HG03039 (cell line): Measurements from ENCODE around the gene NME2.
"Not testable (repeated sequence)": the region's sequence is repeated elsewhere in the genome, so short reads cannot be mapped to it uniquely, and the experiment has no call there.

Experiments used
- ATAC-seq: cut with Tn5 transposase; IDR thresholded peaks from one replicate; pipeline ENCODE4 v1.9.1; 2021; ENCODE audit warnings: mild to moderate bottlenecking, moderate library complexity; ENCODE audit not compliant: unreplicated experiment

Gene NME2

DNA sequence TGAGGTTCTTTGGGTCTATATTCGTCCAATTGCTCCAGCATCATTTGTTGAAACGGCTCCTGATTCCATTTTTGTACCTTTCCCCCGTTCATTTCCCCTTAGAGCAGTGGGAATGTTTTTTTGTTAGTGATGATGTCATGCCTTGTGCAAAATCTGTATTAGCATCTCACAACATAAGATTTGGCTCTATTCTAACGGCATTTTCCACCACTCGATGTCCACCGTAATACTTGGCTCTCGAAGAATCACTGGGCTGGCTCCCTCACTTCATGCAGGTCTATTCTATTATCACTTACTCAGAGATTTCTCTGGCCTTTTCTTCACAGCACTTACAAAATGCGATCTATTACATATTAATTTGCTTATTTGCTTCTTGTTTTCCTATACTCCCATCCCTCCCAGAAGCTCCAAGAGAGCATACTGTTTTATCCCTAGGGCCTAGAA, 13.4 kb upstream of the NME2 start:
- no peak for ATAC-seq

DNA sequence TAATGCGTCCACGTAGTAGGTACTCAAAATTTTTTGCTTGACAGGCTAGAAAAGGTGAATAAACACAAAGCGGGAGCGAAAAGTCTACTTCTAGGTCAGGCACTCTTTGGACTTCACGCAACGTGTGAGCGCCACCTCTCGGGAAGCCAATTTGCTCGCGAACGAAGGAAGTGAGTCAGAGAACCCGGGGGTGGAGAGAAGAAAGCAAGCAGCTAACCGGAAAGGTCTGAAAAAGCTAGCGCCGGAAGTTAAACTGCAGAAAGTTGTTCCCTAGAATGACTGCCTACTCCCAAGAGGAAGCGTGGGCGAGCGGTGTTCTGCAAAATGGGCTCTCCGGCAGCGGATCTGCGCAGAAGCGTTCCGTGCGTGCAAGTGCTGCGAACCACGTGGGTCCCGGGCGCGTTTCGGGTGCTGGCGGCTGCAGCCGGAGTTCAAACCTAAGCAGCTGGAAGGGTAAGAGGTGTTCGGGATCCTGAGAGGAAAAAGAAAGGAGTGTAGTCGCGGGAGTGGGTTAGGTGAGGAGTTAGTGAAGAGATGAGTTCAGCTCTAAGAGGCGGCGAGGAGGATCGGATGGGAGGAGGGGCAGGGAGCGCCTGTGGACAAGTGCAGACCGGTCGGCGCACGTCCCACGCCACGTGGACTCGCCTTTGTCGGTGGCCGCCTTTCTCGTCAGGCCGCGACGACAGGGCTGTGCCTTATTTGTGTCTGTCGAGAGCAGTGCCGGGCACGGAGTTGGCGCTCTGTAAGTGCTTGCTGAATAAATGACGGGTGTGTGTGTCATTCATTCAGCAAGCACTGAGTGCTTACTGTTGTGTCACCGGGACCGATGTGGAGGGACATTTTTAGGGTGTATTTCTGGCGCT, 12.8 kb upstream of the NME2 start, which contains the start of gene NME1:
Gene NME1, plus strand, starts transcription at position 350 of the 863 bp plus-strand sequence. CDS start 2,096 bp downstream, outside the sequence.
- ATAC-seq = peak; percentile 88

DNA sequence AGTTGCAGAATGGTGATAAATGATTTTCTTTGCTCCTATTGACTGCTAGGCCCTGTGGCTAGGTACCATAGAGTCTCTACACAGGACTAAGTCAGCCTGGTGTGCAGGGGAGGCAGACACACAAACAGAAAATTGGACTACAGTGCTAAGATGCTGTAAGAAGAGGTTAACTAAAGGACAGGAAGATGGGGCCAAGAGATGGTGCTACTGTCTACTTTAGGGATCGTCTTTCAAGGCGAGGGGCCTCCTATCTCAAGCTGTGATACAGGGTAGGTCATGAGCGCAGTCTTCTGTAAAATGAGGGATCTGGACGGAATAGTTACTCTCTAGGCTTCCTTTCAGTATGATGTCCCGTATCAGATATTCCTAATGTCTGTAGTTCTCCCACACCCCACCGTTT, 12.0 kb upstream of the NME2 start:
- no peak for ATAC-seq

DNA sequence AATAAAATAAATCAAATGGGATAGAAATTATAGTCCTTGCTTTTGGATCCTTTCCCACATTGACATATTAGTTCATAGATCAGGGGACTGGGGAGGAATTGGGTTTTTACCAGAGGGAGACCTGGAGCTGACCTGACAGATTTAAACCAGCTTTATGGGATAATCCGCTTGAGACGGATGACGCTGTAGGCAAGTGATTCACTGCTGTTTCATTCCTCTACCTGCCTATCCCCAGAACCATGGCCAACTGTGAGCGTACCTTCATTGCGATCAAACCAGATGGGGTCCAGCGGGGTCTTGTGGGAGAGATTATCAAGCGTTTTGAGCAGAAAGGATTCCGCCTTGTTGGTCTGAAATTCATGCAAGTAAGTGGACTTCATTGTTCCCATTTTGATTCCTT, 10.8 kb upstream of the NME2 start:
- no peak for ATAC-seq

DNA sequence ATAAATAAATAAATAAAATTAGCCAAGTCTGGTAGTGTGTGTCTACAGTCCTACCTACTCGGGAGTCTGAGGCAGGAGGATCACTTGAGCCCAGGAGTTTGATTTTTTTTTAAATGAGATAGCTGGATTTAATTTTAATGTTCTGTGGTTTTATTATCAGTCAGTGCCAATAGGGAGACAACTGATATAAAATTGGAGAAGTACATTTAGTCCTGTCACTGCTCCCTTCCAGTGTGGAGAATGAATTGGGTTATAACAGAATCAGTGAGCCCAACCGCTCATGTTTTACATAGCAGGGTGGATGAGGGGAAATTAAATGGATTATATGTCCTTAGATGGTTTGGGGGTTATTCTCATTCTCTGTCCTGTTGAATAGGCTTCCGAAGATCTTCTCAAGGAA, 6.6 kb upstream of the NME2 start:
- ATAC-seq = no peak

DNA sequence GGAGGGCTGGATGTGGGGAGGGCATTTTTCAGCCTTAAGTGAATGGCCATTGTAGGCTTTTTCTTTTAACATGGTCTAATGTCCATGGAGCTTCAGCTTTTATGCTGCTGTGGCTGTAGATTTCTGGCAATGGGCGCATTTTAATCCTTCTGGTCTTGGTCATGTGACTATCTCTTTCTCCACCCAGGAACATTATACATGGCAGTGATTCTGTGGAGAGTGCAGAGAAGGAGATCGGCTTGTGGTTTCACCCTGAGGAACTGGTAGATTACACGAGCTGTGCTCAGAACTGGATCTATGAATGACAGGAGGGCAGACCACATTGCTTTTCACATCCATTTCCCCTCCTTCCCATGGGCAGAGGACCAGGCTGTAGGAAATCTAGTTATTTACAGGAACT, 4.7 kb upstream of the NME2 start:
- ATAC-seq = no peak

DNA sequence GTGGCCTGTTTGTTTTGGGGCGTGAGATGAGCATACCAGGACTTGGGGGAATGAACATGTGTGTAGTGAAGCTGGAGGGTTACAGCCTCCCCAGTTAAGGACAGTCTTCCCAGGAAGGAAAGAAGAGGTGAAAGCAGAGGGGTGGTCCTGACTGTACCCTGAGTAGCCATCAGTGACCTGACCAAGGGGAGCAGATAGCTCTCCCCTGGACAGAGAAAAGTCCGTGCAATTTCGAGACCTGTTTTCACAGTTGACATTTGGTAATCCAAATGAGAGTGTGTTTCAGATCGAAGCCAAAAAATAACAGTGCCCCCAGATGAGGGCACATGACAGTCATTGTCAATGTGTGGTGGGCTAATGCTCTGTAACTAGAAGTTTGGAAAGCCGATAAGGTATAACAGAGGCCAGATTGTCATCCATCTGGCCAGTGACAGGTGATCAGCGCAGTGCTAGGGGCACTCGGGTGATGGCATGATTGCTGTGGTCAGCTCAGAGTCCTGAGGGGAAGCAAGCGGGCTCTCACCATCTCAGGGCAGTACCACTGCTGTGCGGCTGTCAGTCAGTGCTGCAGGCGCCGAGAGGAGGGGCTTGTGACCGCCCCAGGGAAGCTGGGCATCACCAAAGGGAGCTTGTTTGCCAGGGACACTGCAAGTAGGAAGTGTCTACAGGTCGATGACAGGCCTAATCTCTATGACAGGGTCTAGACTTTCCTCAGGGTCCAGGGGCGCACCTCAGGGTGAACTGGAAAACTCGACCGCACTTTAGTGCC, 1.1 kb upstream of the NME2 start:
- no peak for ATAC-seq

DNA sequence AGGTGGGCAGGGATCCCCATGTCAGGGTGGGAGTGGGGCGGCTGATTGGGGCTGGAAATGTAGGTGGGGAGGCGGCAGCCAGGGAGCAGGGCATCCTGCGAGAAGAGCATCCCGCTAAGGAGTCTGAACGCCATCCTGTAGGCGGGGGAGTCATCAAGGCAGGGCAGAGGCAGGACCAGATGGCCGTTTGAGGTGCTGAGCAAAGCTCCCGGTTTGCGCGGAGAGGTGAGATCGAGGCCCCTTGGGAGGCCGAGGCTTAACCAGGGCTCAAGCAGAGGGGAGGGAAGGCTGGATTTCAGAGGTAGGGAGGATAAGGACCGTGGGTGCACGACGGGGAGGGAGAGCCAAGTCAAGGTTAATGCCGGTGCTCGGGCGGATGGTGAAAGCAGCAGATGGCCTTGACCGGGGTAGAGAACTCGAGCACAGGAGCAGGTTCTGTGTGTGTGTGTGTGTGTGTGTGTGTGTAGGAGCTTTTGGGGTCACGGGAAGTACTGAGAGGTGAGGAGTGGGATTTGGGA, 472 bp upstream of the NME2 start:
- peak; percentile 3 for ATAC-seq

DNA sequence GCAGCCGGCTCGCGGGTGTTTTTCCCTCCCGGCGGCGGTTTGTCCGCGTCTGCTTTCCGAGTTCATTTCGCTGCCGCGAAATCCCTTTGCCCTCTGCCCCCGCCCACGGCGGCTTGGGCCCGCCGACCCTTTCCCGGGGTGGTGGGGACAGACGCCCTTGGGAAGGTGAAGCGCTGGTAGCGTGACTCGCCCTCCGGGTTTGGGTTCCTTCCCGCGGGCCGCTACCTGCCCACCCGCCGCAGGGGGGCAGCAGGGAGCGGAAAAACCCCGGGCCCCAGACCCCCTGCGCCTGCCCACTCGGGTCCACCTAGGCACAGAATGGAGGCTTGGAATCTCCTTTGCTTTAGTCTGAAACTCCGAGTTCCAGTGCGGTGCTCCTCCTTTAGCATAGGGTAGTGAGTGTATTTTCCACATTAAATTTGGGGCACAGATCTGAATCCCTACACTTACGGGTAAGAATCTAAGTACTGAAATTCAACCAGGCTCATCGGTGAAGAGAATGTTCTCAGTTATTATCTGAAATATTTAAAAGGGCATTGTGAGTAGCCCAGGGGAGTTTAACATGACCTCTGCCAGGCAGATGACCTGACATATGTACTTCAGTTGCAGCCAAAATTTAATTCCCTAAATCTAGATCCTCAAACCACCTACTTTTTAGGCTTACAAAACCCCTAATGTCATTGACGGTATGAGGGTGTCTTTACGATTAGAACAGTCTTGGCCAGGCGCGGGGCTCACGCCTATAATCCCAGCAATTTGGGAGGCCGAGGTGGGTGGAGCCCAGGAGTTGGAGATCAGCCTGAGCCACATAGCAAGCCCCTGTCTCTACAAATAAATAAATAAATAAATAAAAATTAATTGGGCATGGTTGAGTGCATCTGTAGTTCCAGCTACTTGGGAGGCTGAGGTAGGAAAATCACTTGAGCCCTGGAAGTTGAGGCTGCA, 1.0 kb downstream of the NME2 start:
- ATAC-seq = peak; percentile 43

DNA sequence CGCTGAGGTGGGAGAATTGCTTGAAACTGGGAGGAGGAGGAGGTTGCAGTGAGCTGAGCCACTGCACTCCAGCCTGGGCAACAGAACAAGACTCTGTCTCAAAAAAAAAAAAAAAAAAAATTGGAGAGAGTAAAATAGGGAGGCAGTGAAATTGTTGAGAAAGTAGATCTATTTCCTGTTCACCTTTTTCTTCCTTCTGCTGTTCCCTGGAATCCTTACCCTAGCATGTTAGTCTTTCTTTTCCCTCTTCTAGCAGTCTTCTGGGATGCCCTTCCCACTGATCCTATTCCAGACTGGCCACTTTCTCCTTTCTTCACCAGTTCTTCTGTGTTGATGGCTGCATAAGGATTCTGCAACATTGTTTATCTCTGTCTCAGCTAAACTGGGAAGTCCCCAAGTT, 3.1 kb downstream of the NME2 start:
- ATAC-seq = no peak

DNA sequence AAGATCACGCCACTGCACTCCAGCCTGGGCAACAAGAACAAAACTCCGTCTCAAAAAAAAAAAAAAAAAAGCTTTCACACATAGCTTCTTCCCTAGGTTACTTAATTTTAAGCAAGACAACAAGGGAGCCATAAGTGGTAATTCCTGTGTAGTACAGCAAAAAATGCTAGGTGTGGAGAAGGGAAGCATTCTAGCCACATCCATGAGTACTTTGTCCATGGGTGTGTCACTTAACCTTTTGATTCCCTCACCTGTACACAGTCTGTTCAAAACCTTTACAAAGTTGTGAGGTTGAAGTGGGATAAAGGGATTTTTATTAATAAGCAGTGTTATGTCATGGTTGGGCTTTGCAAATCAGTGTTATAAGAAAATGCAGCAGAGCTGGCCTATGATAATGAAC, 4.5 kb downstream of the NME2 start:
- no peak for ATAC-seq

DNA sequence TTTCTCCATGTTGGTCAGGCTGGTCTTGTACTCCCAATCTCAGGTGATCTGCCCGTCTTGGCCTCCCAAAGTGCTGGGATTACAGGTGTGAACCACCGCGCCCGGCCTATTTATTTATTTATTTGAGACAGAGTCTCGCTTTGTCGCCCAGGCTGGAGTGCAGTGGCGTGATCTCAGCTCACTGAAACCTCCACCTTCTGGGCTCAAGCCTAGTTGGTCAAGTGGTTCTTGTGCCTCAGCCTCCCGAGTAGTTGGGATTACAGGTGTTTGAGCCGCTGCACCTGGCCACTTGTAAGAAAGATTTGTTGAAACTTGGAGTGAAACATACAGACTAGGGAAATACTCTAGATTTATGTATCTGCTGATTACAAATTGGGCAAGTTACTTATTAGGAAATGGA, 5.8 kb downstream of the NME2 start:
- ATAC-seq = not testable (repeated sequence)

DNA sequence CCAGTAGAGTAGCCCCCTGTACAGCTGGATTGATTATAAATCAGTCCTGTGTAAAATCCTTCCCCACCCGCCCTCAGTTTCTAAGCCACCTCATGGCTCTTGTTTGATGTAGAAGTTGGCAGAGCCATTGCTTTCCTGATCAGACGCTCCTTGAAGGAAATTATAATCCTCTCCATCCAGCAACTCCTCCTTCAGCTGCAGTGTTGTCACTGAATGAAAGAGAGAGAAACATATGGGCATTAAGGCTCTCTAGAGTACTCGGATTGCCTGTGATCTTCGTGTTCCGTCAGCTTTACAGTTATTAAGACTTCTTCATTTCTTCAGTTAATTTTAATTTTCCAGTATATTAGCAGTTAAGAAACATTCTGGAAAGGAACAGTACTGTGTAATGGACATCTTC, 14.3 kb downstream of the NME2 start:
- ATAC-seq = no peak

DNA sequence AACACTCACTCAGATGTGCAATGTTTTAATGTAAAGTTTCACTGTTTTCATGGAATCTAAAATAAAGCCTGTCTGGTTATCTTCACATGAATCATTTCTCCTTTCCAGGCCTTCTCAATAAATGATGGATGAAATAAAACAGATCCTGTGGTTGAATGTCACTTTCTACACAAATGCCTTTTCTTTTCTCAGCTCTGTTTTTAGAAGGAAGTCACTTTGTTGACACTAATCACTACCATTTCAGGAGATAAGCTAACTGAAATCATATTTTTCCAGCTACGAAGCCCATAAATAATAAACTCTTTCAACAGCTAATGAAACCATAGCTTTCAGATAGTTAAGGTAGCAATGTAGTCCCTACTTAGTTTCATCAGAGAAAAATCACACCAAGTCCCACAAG, 17.9 kb downstream of the NME2 start:
- no peak for ATAC-seq

DNA sequence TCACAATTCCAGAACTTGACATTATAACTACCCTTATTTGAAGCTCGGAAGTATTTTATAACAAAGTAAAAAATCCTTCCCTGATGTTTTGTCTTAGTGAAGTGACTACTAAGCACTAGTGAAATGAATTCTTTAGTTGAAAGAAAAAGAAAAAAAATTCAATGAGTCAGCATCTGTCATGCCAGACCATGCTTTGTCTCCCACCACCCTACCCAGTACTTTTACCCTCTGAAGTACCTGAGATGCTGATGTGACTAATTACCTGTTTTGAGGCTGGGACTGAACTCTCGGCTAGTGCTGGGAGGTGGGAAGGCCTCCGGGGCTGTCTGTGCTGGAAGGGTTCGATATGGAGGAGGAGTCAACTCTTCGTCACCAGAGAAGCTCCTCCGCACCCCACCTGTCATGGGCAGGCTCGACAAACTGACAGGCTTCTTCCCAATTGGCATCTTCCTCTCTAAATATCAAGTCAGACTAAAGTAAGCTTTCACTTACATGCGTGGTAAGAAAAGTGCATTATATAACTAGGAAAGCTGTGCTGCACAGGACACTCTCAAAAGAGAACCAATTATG, 19.6 kb downstream of the NME2 start:
- ATAC-seq = no peak

DNA sequence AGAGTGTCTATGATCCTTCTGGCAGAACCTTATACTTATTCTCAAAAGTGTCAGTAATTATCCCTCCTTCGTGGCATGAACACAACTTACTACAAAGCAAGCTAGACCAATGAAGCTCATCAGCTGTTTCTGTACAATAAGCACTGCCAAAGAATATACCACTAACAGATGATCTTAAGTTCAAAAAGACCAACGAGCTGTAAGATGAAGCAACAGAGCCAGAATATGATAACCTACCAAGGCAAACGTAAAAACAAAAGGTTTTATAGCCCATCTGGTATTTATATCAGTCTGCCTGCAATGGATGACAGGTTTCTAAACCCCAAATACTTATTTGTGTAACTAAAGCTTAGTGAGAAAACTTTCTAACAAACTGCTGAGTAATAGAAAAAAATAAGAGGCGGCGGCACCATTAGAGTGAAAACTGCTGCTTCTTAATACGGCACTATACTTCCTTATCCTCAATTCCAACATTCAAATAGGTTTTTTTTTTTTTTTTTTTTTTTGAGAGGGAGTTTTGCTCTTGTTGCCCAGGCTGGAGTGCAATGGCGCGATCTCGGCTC, 22.1 kb downstream of the NME2 start:
- ATAC-seq = no peak

DNA sequence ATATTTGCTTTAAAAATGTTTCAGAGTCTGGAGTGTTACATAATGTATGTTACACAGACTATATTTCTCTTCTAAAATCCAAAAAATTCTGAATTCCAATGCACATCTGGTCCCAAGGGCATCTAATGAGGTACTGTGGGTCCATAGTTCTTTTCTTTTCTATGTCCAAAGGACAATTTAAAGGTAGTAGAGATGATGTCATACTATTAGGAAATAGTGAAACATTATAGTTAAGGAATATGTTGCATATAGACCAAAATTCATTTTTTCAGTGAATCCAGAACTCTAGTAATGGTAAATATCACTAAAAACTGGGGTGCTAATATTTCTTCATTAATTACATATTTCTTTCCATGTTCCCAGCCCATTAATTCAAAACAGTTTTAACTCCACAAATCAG, 23.0 kb downstream of the NME2 start:
- no peak for ATAC-seq

DNA sequence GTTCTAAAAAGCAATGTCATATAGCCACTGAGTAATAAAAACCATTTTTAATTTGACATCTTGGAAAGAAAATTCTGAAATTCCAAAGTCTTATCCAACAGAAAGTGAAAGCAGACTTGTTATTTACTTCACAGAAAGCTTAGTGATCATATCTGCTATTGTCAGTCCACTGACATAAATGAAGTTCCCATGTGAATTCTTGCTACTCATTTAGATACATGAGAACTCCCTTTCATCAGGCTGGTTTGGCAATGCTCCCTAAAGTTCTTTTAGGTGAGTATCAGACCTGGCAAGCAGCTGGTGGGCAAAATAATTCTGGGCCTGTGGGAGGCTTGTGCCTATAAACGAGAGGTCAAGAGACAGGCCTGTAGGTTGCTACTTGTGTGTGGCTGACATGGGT, 23.4 kb downstream of the NME2 start:
- ATAC-seq = no peak

DNA sequence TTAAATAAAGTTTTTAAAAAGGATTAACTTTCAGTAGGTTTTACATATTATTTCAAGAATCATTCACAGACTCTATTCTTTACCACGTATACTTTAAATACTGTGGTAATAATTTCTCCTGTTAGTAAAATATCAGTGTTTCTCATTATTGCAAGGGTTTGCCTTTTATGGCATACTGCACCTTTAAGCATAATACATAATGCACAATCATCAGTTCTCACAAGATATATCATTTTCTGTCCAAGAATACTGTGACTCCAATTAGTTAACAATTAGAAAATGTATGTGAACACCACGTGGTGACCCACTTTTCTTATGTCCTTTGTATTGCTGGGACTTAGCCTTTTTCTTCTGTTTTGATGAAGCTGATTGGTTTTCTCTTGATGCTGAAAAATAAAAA, 25.7 kb downstream of the NME2 start:
- no peak for ATAC-seq

DNA sequence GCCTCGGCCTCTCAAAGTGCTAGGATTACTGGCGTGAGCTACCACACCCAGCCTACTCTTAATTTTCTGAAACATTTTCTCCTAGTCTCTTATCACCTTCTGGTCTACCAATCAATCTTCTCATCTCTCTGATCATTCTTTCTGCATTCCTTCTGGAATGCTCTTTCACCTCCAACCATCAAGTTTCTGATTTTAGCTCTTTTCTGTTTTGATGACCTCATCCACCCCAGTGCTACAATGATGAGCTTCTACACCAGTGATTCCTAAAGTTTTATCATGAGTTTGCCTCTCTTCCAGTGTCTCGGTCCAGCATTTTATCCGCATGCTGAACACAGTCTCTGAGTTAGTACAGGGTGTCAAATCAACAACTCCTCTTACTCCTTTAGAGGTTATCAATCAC, 31.5 kb downstream of the NME2 start:
- ATAC-seq = no peak
